CD8-positive, alpha-beta memory T cell (primary cell): ENCODE data around the gene KDELR1. TPM values are rescaled to one million over a fixed set of nuclear protein-coding genes. Genes with fewer than 3 reads are reported as not detected.

ENCODE experiments used
- CTCF ChIA-PET: fragments of 350-600 bp; sonication (Branson Sonifier 250); formaldehyde crosslinking; loops from one replicate; lab custom pipeline; 2021; ENCODE audit warnings: antibody characterized with exemption; lab: Charles Lee
- POLR2A ChIA-PET: fragments of 350-600 bp; sonication (Branson Sonifier 250); formaldehyde crosslinking; loops from one replicate; lab custom pipeline; 2021; ENCODE audit warnings: antibody characterized with exemption; lab: Charles Lee
- DNase-seq, 5 donors: peaks; one replicate each; pipeline versions ENCODE4 v3.0.0 to v3.0.0-alpha.2; 2020 to 2022; ENCODE audit warnings: mixed read lengths in 1 of 5
- H3K27ac ChIP-seq: one replicate; pipeline ENCODE4 v1.7.0; 2013; ENCODE audit warnings: low read depth, mild to moderate bottlenecking, low read length, moderate library complexity
- H3K27me3 ChIP-seq: 2 replicates; pipeline ENCODE4 v1.7.0; 2013; ENCODE audit warnings: low read length, mild to moderate bottlenecking; ENCODE audit not compliant: insufficient read depth, poor library complexity, severe bottlenecking
- H3K36me3 ChIP-seq: 2 replicates; pipeline ENCODE4 v1.7.0; 2013; ENCODE audit warnings: mild to moderate bottlenecking, low read length, moderate library complexity; ENCODE audit not compliant: insufficient read depth
- H3K4me1 ChIP-seq: 2 replicates; pipeline ENCODE4 v1.7.0; 2013; ENCODE audit warnings: mild to moderate bottlenecking, low read length, moderate library complexity; ENCODE audit not compliant: insufficient read depth
- H3K4me3 ChIP-seq: 2 replicates; pipeline ENCODE4 v1.7.0; 2013; ENCODE audit warnings: mild to moderate bottlenecking, low read length
- H3K9me3 ChIP-seq: 2 replicates; pipeline ENCODE4 v1.7.0; 2013; ENCODE audit warnings: mild to moderate bottlenecking, low read length
- H3K27ac Mint-ChIP-seq, 8 donors: one replicate each; pipeline ENCODE4 v1.8.0; 2020 to 2021; ENCODE audit warnings: mixed read lengths in 8 of 8, mild to moderate bottlenecking in 6 of 8, inconsistent platforms in 3 of 8, moderate library complexity in 3 of 8
- H3K27me3 Mint-ChIP-seq, 2 donors: one replicate each; pipeline ENCODE4 v1.8.0; 2020 to 2021; ENCODE audit warnings: mixed read lengths in 2 of 2, mild to moderate bottlenecking in 1 of 2, moderate library complexity in 1 of 2
- H3K36me3 Mint-ChIP-seq, 3 donors: one replicate each; pipeline ENCODE4 v1.8.0; 2020 to 2021; ENCODE audit warnings: mixed read lengths in 3 of 3, inconsistent platforms in 1 of 3, mild to moderate bottlenecking in 1 of 3
- H3K4me1 Mint-ChIP-seq, 3 donors: one replicate each; pipeline ENCODE4 v1.8.0; 2020 to 2021; ENCODE audit warnings: mixed read lengths in 3 of 3, inconsistent platforms in 1 of 3, mild to moderate bottlenecking in 1 of 3
- H3K4me3 Mint-ChIP-seq, 7 donors: one replicate each; pipeline ENCODE4 v1.8.0; 2020 to 2021; ENCODE audit warnings: mixed read lengths in 7 of 7, mild to moderate bottlenecking in 6 of 7, moderate library complexity in 4 of 7, inconsistent platforms in 2 of 7
- H3K9me3 Mint-ChIP-seq, 5 donors: one replicate each; pipeline ENCODE4 v1.8.0; 2020 to 2022; ENCODE audit warnings: mixed read lengths in 5 of 5, mild to moderate bottlenecking in 3 of 5, moderate library complexity in 2 of 5, inconsistent platforms in 1 of 5
- polyA plus RNA-seq: library from polyadenylated mRNA; unstranded; fragments of 300-500 nt; fragmentation: Illumina TruSeq; gene quantifications from one replicate; pipeline ENCODE4 v1.2.3, GENCODE V29; 2021
- total RNA-seq, 2 experiments: library from RNA; stranded (reverse); gene quantifications; one replicate each; pipeline ENCODE4 v1.2.3, GENCODE V29; 2021

The KDELR1 gene
- total and polyA plus RNA-seq, 3 experiments from 2014 or later = 32.5 to 82.9 (median 78.7) TPM

DNA sequence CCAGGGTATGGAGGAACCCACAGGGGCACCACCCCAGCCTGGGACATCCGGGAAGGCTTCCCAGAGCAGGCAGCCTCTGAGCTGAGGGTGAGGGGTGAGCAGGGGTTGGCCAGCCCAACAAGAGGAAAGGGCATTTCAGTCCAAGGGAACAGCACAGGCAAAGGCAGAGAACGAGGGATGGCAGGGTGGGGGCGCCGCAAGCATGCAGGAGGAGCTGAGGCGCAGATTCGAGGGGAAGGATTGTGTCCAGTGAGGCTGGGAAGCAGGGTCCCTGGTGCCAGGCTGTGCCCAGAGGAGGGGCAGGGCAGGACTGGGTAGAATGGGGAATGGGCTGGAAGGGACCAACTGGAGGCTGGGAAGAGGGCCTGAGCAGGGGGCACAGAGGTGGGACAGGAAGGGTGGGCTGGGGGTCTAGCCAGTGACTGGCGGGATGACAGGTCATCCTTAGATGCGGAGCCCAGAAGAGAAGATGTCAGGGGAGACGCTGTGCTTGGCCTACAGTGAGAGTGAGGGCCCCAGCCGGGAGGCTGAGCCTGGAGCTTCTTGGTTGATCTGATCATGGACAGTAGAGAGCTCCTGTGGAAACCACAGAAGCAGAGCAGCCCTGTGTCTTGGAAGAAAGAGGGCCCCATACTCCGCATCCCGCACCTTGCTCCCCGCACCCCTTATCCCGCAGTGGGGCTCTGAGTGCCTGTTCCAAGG, 52.4 kb downstream of the KDELR1 start:
- Histone ChIP-seq H3K27ac (no peak overlapping the region), H3K27me3 (no peaks in the 10 kb centered on the region), H3K9me3 (no peaks in the 10 kb centered on the region), H3K36me3 (no peaks in the 10 kb centered on the region), H3K4me3 (no peak overlapping the region), H3K4me1 (peaks cover 8% of the 10 kb centered on the region)
- Mint-ChIP-seq H3K9me3 (no peaks in the 10 kb centered on the region), H3K36me3 (peaks cover 0 to 17% (median 0%) of the 10 kb centered on the region in 3 donors), H3K27me3 (no peaks in the 10 kb centered on the region), H3K27ac (peak overlapping the region in 4 of 8 donors; percentile 19 to 54 (median 40)), H3K4me1 (peaks cover 6 to 11% (median 10%) of the 10 kb centered on the region in 3 donors), H3K4me3 (no peak overlapping the region)
- DNase-seq = no peak
- ChIA-PET CTCF (interaction anchor here (0.6 to 1.0 kb wide), 2 partner anchors 18 to 22 kb away, joined by 3 read pairs; no protein-coding TSS in a partner anchor), POLR2A (no interaction called here)

DNA sequence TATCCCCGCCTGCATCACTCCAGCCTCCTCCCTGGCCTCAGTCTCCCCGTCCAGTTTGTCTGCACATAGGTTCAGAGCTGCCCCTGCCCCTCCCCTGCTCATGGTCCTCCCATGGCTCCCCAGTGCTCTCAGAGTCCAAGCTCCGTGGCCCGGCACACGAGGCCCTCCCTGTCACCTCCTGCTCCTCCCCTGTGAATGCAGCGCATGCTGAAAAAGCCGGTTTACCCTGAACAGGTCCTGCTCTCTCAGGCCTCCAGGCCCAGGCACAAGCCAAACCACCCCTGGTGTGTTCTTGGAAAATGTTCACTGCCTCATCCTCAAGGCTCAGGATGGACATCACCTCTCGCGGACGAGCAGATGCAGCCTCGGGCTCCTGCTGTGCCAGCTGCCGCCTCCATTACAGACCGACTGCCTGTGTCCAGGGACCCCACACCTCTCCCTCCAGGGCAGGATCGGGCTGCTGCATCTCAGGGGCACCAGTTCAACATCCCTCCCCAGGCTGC, 53.0 kb downstream of the KDELR1 start:
- Histone ChIP-seq H3K9me3 (no peaks in the 10 kb centered on the region), H3K27me3 (no peaks in the 10 kb centered on the region), H3K36me3 (no peaks in the 10 kb centered on the region), H3K4me3 (no peak overlapping the region), H3K4me1 (peaks cover 8% of the 10 kb centered on the region), H3K27ac (no peak overlapping the region)
- H3K27me3 Mint-ChIP-seq = no peaks in the 10 kb centered on the region
- CTCF ChIA-PET = interaction anchor here (1.0 to 9.7 kb wide), 2 partner anchors 17 to 19 kb away, joined by 3 to 288 read pairs; partner anchors contain the start of gene EMP3
- POLR2A ChIA-PET = no interaction called here
- H3K36me3 Mint-ChIP-seq = peaks cover 0 to 17% (median 0%) of the 10 kb centered on the region in 3 donors
- no peak for DNase-seq
- H3K4me1 Mint-ChIP-seq = peaks cover 8 to 11% (median 11%) of the 10 kb centered on the region in 3 donors
- no peak overlapping the region for H3K4me3 Mint-ChIP-seq
- H3K27ac Mint-ChIP-seq = peak overlapping the region in 1 of 8 donors; percentile 22
- H3K9me3 Mint-ChIP-seq = no peaks in the 10 kb centered on the region

DNA sequence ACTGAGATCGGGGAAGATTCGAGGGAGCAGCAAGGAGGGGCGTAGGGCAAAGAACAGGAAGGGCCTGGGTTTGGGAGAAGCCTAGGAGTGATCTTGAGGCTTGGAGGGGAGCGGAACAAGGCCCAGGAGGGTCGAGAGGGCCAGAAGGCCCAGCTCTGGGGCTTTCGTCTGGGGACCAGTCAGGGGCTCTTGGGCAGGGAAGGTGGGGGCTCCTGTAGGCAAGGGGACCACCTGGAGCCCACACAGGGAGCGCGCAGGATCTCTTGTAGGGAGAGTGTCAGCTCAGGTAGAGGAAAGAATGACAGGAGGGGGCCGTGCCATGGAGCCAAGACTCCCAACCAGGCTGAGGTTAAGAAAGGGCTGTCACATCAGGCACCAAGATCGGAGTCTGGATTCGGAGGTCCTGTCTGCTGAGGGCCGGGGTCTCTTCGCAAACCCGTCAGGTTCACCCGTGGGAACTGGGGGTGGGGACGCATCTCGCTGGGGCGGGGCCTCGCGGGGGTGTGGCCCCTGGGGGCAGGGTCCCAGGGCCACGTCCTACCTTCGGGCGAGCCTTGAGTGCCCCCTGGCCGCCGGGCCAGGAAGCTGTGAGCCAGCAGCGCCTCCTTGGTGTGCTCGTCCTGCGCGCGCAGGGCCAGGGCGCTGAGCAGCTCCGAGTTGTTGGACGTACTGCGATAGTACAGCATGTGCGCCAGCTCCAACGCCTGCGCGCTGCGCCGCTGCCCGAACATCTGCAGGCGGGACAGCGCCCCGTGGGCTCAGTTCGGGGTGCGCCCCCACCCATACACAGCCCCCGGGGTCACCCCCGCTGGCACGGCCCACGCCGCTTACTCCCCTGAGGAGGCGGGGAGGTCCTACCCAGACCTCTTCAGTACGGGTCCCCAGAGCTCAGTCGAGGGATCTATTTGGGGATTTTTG, 57.6 kb downstream of the KDELR1 start:
- no peaks in the 10 kb centered on the region for H3K27me3 ChIP-seq
- ChIA-PET CTCF (interaction anchor here (0.6 to 9.7 kb wide), 36 partner anchors 12 to 1026 kb away, joined by 3 to 288 read pairs (median 3); partner anchors contain the start of genes EMP3, KDELR1, SYNGR4 and TMEM143), POLR2A (interaction anchor here (0.8 to 3.2 kb wide), 7 partner anchors 12 to 286 kb away, joined by 3 to 147 read pairs (median 4); partner anchors contain the start of genes EMP3, KDELR1, SPHK2 and SYNGR4)
- no peaks in the 10 kb centered on the region for H3K9me3 ChIP-seq
- Mint-ChIP-seq H3K27me3 (no peaks in the 10 kb centered on the region), H3K27ac (peak overlapping the region; percentile 93 to 98 (median 96)), H3K9me3 (no peaks in the 10 kb centered on the region), H3K4me3 (peak overlapping the region; percentile 88 to 99 (median 97)), H3K4me1 (peaks cover 43 to 53% (median 49%) of the 10 kb centered on the region in 3 donors), H3K36me3 (peaks cover 4 to 31% (median 8%) of the 10 kb centered on the region in 3 donors)
- peak overlapping the region; percentile 88 for H3K27ac ChIP-seq
- peaks cover 11% of the 10 kb centered on the region for H3K36me3 ChIP-seq
- peak; percentile 89 to 95 (median 91) for DNase-seq
- peaks cover 43% of the 10 kb centered on the region for H3K4me1 ChIP-seq
- H3K4me3 ChIP-seq = peak overlapping the region; percentile 95

DNA sequence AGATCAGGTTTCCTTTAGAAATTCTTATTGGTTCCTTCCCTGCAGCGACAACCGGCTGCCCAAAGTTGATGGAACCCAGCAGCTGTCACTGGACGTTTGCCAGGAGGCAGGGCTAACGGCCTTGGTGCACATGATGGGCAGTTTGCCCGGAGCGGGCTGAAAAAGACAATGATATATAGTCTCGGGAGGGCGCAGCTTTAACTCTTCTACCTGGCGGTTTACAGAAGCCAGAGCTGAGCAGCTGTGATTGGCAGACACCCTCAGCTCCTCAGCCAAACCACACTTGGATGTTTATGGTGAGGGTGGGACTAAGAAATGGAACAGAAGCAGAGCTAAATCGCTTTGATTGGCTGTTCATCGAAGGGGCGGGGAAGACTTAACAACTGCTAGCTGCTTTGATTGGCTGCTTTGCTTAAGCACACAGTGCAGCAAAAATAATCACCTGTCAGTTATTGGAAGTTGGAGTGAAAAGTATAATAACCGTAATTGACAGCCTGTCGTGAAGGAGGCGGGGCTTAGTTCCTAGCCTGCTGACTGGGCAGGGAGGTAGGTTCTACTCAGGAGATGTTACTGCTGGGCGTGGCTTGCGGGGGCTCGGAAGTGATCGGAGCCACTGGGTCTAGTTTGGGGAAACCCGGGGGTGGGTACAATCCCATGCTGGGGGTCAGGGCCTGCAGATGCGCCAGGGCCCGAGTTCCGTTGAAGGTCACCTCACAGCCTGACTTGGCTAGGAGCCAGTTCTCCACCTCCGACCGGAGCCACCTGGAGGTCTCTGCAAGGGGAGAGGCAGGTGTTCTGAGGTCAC, 58.5 kb downstream of the KDELR1 start:
- Mint-ChIP-seq H3K27ac (peak overlapping the region; percentile 93 to 98 (median 96)), H3K27me3 (no peaks in the 10 kb centered on the region), H3K4me3 (peak overlapping the region; percentile 88 to 99 (median 97)), H3K9me3 (no peaks in the 10 kb centered on the region), H3K4me1 (peaks cover 47 to 60% (median 54%) of the 10 kb centered on the region in 3 donors), H3K36me3 (peaks cover 4 to 36% (median 11%) of the 10 kb centered on the region in 3 donors)
- Histone ChIP-seq H3K27me3 (no peaks in the 10 kb centered on the region), H3K4me3 (peak overlapping the region; percentile 95), H3K27ac (peak overlapping the region; percentile 88), H3K4me1 (peaks cover 52% of the 10 kb centered on the region), H3K36me3 (peaks cover 15% of the 10 kb centered on the region), H3K9me3 (no peaks in the 10 kb centered on the region)
- peak; percentile 93 to 98 (median 97) for DNase-seq
- ChIA-PET CTCF (interaction anchor here (0.6 to 9.7 kb wide), 18 partner anchors 13 to 257 kb away, joined by 3 to 288 read pairs (median 4); partner anchors contain the start of genes EMP3, KDELR1, SYNGR4 and TMEM143), POLR2A (interaction anchor here (0.7 to 3.2 kb wide), 8 partner anchors 11 to 287 kb away, joined by 3 to 147 read pairs (median 4); partner anchors contain the start of genes EMP3, KDELR1, SPHK2 and SYNGR4)

Other genes starting within 250 kb of the KDELR1 start
- gene LIG1, start 221.2 kb downstream of the KDELR1 start, total RNA-seq = 100 to 1,000 TPM; 129 to 135 TPM
- gene LIG1, start 221.2 kb downstream of the KDELR1 start, polyA plus RNA-seq = 24.1 TPM
- 1 to 10 TPM; 6.4 to 7.4 TPM for gene ZSWIM9, start 220.9 kb downstream of the KDELR1 start, total RNA-seq
- 1.9 TPM for gene ZSWIM9, start 220.9 kb downstream of the KDELR1 start, polyA plus RNA-seq
- gene CARD8, start 135.6 kb downstream of the KDELR1 start, total RNA-seq = 100 to 1,000 TPM; 132 TPM
- gene CARD8, start 135.6 kb downstream of the KDELR1 start, polyA plus RNA-seq = 95.8 TPM
- gene ZNF114, start 121.5 kb downstream of the KDELR1 start, total RNA-seq = under 1 TPM in 1 of 2 experiments, not detected in 1; 0.13 TPM
- gene ZNF114, start 121.5 kb downstream of the KDELR1 start, polyA plus RNA-seq = not detected
- 100 to 1,000 TPM; 273 to 278 TPM for gene EMP3, start 66.0 kb downstream of the KDELR1 start, total RNA-seq
- 1,041 TPM for gene EMP3, start 66.0 kb downstream of the KDELR1 start, polyA plus RNA-seq
- gene TMEM143, start 27.6 kb downstream of the KDELR1 start, total RNA-seq = 10 to 100 TPM; 11.4 to 15.8 TPM
- gene TMEM143, start 27.6 kb downstream of the KDELR1 start, polyA plus RNA-seq = 9.2 TPM
- not detected for gene SYNGR4, start 27.2 kb downstream of the KDELR1 start, total RNA-seq
- gene SYNGR4, start 27.2 kb downstream of the KDELR1 start, polyA plus RNA-seq = not detected
- gene GRIN2D, start 2.1 kb upstream of the KDELR1 start, total RNA-seq = under 1 TPM; 0.13 to 0.26 TPM
- gene GRIN2D, start 2.1 kb upstream of the KDELR1 start, polyA plus RNA-seq = 0.05 TPM
- 100 to 1,000 TPM; 105 to 107 TPM for gene GRWD1, start 54.4 kb upstream of the KDELR1 start, total RNA-seq
- 45.6 TPM for gene GRWD1, start 54.4 kb upstream of the KDELR1 start, polyA plus RNA-seq
- 1 to 10 TPM; 1.8 to 2.0 TPM for gene KCNJ14, start 64.0 kb upstream of the KDELR1 start, total RNA-seq
- 0.12 TPM for gene KCNJ14, start 64.0 kb upstream of the KDELR1 start, polyA plus RNA-seq
- 10 to 100 TPM; 30.7 to 33.3 TPM for gene CYTH2, start 77.8 kb upstream of the KDELR1 start, total RNA-seq
- 34.8 TPM for gene CYTH2, start 77.8 kb upstream of the KDELR1 start, polyA plus RNA-seq
- 1 to 10 TPM; 4.6 to 4.7 TPM for gene LMTK3, start 120.3 kb upstream of the KDELR1 start, total RNA-seq
- not detected for gene LMTK3, start 120.3 kb upstream of the KDELR1 start, polyA plus RNA-seq
- not detected for gene SULT2B1, start 160.6 kb upstream of the KDELR1 start, total RNA-seq
- not detected for gene SULT2B1, start 160.6 kb upstream of the KDELR1 start, polyA plus RNA-seq
- gene SPACA4, start 215.2 kb upstream of the KDELR1 start, total RNA-seq = not detected
- gene SPACA4, start 215.2 kb upstream of the KDELR1 start, polyA plus RNA-seq = not detected
- gene FAM83E, start 223.5 kb upstream of the KDELR1 start, total RNA-seq = 1 to 10 TPM; 3.7 to 5.4 TPM
- gene FAM83E, start 223.5 kb upstream of the KDELR1 start, polyA plus RNA-seq = not detected
- gene RPL18, start 227.6 kb upstream of the KDELR1 start, total RNA-seq = 1,000 to 10,000 TPM; 1,778 to 1,810 TPM
- gene RPL18, start 227.6 kb upstream of the KDELR1 start, polyA plus RNA-seq = 1,821 TPM
- gene SPHK2, start 228.0 kb upstream of the KDELR1 start, total RNA-seq = 10 to 100 TPM; 37.5 to 38.5 TPM
- 10.2 TPM for gene SPHK2, start 228.0 kb upstream of the KDELR1 start, polyA plus RNA-seq
- gene DBP, start 245.8 kb upstream of the KDELR1 start, total RNA-seq = 10 to 100 TPM; 10.9 to 12.1 TPM
- 84.1 TPM for gene DBP, start 245.8 kb upstream of the KDELR1 start, polyA plus RNA-seq